CD4-positive, alpha-beta T cell treated with Interleukin-12 subunit alpha and Interleukin-12 subunit beta, for 1 hour (primary cell): ENCODE measurements around the gene STEAP1.

Experiments
- DNase-seq: peaks from one replicate; pipeline ENCODE4 v3.0.0-alpha.2; 2020

The STEAP1 gene

GRCh38 chr7:90213521-90213920, 59.3 kb downstream of the STEAP1 start:
- no peak for DNase-seq
